GM19239 (cell line): Measurements from ENCODE around the gene TGFB2.

Experiments used
- DNase-seq: peaks from one replicate; pipeline ENCODE4 v3.0.0; 2011; ENCODE audit warnings: low spot score; ENCODE audit not compliant: insufficient read length
- FAIRE-seq: peaks from 2 replicates; lab custom pipeline; 2011; peaks lifted over from hg19 to GRCh38; lab: Jason Lieb, UNC

The TGFB2 gene

GRCh38 chr1:218451415-218451814 is 106.3 kb downstream of the TGFB2 start:
- FAIRE-seq (no peak), DNase-seq (no peak)

- FAIRE-seq (no peak), DNase-seq (no peak)
Observed at GRCh38 chr1:218454700-218455282, 109.7 kb downstream of the TGFB2 start.

GRCh38 chr1:218456444-218456843 is 111.3 kb downstream of the TGFB2 start:
- no peak for FAIRE-seq
- DNase-seq: no peak

GRCh38 chr1:218459450-218459849 is 114.3 kb downstream of the TGFB2 start:
- DNase-seq (no peak), FAIRE-seq (no peak)

GRCh38 chr1:218459878-218460711 is 115.0 kb downstream of the TGFB2 start:
- no peak for FAIRE-seq
- no peak for DNase-seq

- DNase-seq: no peak
- FAIRE-seq: no peak
Observed at GRCh38 chr1:218461351-218461750, 116.2 kb downstream of the TGFB2 start.

GRCh38 chr1:218462116-218462515 is 117.0 kb downstream of the TGFB2 start:
- FAIRE-seq (no peak), DNase-seq (no peak)

GRCh38 chr1:218462587-218462986 is 117.5 kb downstream of the TGFB2 start:
- FAIRE-seq: no peak
- no peak for DNase-seq

- DNase-seq (no peak), FAIRE-seq (no peak)
Observed at GRCh38 chr1:218463194-218464156, 118.3 kb downstream of the TGFB2 start.

- DNase-seq (no peak), FAIRE-seq (no peak)
Observed at GRCh38 chr1:218464871-218465270, 119.7 kb downstream of the TGFB2 start.

GRCh38 chr1:218466341-218467010 is 121.3 kb downstream of the TGFB2 start:
- DNase-seq (no peak), FAIRE-seq (no peak)

- no peak for FAIRE-seq
- no peak for DNase-seq
Observed at GRCh38 chr1:218467101-218468072, 122.3 kb downstream of the TGFB2 start.

GRCh38 chr1:218468711-218469110 is 123.6 kb downstream of the TGFB2 start:
- FAIRE-seq (no peak), DNase-seq (no peak)

- FAIRE-seq (no peak), DNase-seq (no peak)
Observed at GRCh38 chr1:218472885-218473284, 127.7 kb downstream of the TGFB2 start.

GRCh38 chr1:218473522-218473921 is 128.4 kb downstream of the TGFB2 start:
- FAIRE-seq (no peak), DNase-seq (no peak)

GRCh38 chr1:218474128-218474527 is 129.0 kb downstream of the TGFB2 start:
- no peak for FAIRE-seq
- DNase-seq: no peak

- FAIRE-seq (no peak), DNase-seq (no peak)
Observed at GRCh38 chr1:218475275-218475674, 130.1 kb downstream of the TGFB2 start.

- FAIRE-seq (no peak), DNase-seq (no peak)
Observed at GRCh38 chr1:218475699-218476098, 130.6 kb downstream of the TGFB2 start.

GRCh38 chr1:218476385-218476784 is 131.2 kb downstream of the TGFB2 start:
- FAIRE-seq: no peak
- DNase-seq: no peak
